Airway epithelial cell (primary cell): ENCODE data around the gene ENTPD8. TPM values are rescaled to one million over a fixed set of nuclear protein-coding genes. Genes with fewer than 3 reads are reported as not detected.

Experiments
- total RNA-seq: library from RNA; depleted of rRNA; stranded (reverse); fragments of >200 nt; gene quantifications from 2 replicates; pipeline ENCODE4 v1.2.3, GENCODE V29; 2015

ENTPD8 gene, protein sequence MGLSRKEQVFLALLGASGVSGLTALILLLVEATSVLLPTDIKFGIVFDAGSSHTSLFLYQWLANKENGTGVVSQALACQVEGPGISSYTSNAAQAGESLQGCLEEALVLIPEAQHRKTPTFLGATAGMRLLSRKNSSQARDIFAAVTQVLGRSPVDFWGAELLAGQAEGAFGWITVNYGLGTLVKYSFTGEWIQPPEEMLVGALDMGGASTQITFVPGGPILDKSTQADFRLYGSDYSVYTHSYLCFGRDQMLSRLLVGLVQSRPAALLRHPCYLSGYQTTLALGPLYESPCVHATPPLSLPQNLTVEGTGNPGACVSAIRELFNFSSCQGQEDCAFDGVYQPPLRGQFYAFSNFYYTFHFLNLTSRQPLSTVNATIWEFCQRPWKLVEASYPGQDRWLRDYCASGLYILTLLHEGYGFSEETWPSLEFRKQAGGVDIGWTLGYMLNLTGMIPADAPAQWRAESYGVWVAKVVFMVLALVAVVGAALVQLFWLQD
- not detected in 2 replicates for total RNA-seq

DNA sequence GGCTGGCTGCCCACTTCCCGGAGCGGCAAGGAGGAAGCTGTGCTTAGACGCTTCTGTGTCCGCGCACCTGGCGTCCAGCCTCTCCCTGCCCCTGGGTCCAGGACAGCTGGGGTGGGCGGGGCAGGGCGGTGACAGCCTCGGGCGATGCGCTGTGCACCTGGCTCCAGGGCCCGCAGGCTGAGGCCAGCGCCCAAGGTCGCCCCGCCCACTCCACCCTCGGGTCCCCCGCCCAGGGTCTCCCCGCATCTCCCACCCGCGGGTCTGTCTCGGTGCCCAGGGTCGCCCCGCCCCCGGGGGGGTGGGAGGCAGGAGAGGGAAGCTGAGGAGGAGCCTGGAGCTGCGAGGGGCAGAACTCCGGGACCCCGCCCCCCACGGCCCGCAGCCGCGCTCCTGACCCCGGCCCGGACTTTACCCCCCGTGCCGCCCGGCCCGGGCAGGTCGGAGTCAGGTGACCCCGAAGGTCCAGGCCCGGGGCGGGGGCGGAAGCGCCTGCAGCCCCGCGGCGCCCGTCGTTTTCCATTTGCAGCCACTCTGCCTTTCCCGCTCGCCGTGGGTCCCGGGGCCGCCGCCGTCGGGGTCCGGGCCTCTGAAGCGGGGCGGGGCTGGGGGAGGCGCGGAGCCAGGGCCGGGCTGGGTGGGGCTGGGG is at the start of gene ENTPD8:
Gene ENTPD8, minus strand, starts transcription at position 69 of the 646 bp plus-strand sequence. CDS start 3,072 bp downstream, outside the sequence.

DNA sequence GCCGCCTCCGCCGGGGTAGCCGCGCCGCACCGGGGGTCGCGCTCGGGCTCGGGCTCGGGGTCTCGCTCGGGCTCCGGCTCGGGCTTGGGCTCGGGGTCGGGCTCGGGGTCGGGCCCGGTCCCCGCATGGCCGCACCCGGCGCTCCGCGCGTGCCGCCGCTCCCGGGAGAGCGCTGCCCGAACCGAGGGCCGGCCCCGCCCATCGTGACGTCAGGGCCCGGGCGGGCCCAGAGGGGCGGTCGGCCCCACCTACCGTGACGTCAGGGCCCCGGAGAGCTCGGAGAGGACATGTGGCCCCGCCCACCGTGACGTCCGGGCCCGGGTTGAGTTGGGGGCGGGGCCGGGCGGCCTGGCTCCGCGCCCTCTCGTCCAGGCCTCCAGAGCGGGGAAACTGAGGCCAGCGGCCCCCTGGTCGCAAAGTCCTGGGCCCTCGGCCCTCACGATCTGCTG is 18.0 kb upstream of the ENTPD8 start, which contains the start of gene NSMF:
Gene NSMF, minus strand, starts transcription at position 183 of the 449 bp plus-strand sequence. CDS start 232 bp downstream, outside the sequence.

DNA sequence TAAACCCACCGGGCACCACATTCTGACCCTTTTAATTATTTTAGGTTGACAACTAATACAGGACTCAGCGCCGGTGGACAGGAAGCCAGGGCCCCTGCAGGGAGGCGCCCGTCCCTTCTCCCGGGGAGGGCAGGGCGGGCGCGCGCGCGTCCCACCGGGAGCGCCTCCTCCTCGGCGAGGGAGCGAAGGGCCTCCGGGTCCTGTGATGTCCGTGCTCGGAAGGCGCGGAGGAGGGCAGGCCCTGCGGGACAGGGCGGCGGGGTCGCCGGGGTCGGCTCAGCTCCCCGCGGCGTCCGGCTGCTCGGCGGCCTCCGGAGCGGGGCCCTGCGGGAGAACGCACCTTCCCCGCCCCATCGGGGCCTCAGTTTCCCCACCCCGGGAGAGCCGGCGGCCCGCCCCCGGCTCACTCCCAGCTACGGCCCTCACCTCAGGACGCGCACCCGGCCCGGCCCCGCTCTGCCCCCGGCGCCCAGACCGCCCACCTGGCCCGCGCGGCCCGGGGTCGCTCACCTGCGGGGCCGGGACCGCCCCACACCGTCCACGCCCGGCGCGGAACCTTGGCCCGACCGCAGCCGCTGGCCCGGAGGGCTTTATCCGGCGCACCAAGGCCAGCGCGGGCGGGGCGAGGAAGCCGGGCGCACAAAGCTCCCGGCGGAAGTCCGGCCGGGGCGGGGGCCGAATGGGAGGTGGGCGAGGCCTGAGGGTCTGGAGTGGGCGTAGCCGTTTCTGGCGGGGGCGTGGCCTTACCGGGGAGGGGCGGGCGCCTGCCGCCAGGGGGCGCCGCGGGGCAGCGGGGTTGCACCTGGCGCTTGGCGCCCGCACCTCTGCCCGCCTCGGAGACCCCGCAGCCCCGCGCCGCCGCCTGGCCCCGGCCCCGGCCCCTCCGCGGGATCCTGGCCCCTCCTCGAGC is 18.3 kb downstream of the ENTPD8 start, which contains the start of the genes EXD3 and NOXA1:
Gene EXD3, minus strand, starts transcription at position 559 of the 910 bp plus-strand sequence. CDS start 27,805 bp downstream, outside the sequence.
Gene NOXA1, plus strand, starts transcription at position 790 of the 910 bp plus-strand sequence. CDS start 137 bp downstream, outside the sequence.

Other genes with a start within 250 kb of the ENTPD8 start
- 11.4 and 12.5 TPM in 2 replicates for gene TPRN, start 240.6 kb downstream of the ENTPD8 start, total RNA-seq
- gene TMEM203, start 235.7 kb downstream of the ENTPD8 start, total RNA-seq = 38.4 and 43.2 TPM in 2 replicates
- 9.2 and 12.6 TPM in 2 replicates for gene NDOR1, start 235.7 kb downstream of the ENTPD8 start, total RNA-seq
- gene RNF208, start 219.1 kb downstream of the ENTPD8 start, total RNA-seq = 0.70 and 1.5 TPM in 2 replicates
- 17.3 and 19.3 TPM in 2 replicates for gene CYSRT1, start 216.2 kb downstream of the ENTPD8 start, total RNA-seq
- gene RNF224, start 213.9 kb downstream of the ENTPD8 start, total RNA-seq = 0.35 and 0.70 TPM in 2 replicates
- 0.14 TPM in 1 of 2 replicates, not detected in the other for gene SLC34A3, start 210.5 kb downstream of the ENTPD8 start, total RNA-seq
- 738 and 813 TPM in 2 replicates for gene TUBB4B, start 200.1 kb downstream of the ENTPD8 start, total RNA-seq
- gene STPG3, start 190.1 kb downstream of the ENTPD8 start, total RNA-seq = not detected in 2 replicates
- 47.5 and 54.2 TPM in 2 replicates for gene NELFB, start 186.0 kb downstream of the ENTPD8 start, total RNA-seq
- gene TOR4A, start 163.6 kb downstream of the ENTPD8 start, total RNA-seq = 44.0 and 48.1 TPM in 2 replicates
- 14.6 and 30.0 TPM in 2 replicates for gene NRARP, start 139.1 kb downstream of the ENTPD8 start, total RNA-seq
- gene EXD3, start 18.2 kb downstream of the ENTPD8 start, total RNA-seq = 9.1 and 14.1 TPM in 2 replicates
- 0.65 and 0.92 TPM in 2 replicates for gene NOXA1, start 18.0 kb downstream of the ENTPD8 start, total RNA-seq
- gene NSMF, start 18.0 kb upstream of the ENTPD8 start, total RNA-seq = 43.3 and 48.4 TPM in 2 replicates
- 0.09 and 0.28 TPM in 2 replicates for gene PNPLA7, start 109.0 kb upstream of the ENTPD8 start, total RNA-seq
- 87.5 and 102 TPM in 2 replicates for gene MRPL41, start 110.5 kb upstream of the ENTPD8 start, total RNA-seq
- 19.0 and 26.9 TPM in 2 replicates for gene DPH7, start 137.6 kb upstream of the ENTPD8 start, total RNA-seq
- 29.3 and 39.0 TPM in 2 replicates for gene ZMYND19, start 149.2 kb upstream of the ENTPD8 start, total RNA-seq
- gene ARRDC1, start 164.3 kb upstream of the ENTPD8 start, total RNA-seq = 88.5 and 104 TPM in 2 replicates
- gene EHMT1, start 177.6 kb upstream of the ENTPD8 start, total RNA-seq = 55.5 and 61.3 TPM in 2 replicates